HCT116 (cell line): ENCODE results near the gene LAMA1. TPM values are rescaled to one million over a fixed set of nuclear protein-coding genes. Genes with fewer than 3 reads are reported as not detected.

Source experiments
- ATAC-seq: fragments of 200-7000 bp; cut with Tn5 transposase; 2 replicates; pipeline ENCODE4 v1.9.1; 2020; ENCODE audit warnings: mild to moderate bottlenecking, moderate library complexity
- BruUV-seq: library from RNA; stranded (reverse); fragments of 400-500 nt; replicated peaks from 2 replicates; lab custom pipeline; 2021; lab: Mats Ljungman, UMichigan
- CTCF ChIA-PET: fragments of 300-600 bp; sonication (Branson Sonifier 250); formaldehyde crosslinking; loops from one replicate; lab custom pipeline; 2021; ENCODE audit warnings: antibody characterized with exemption; lab: Charles Lee
- POLR2A ChIA-PET: fragments of 300-600, 350-600 bp; sonication (Branson Sonifier 250); formaldehyde crosslinking; loops from one replicate; lab custom pipeline; 2021; ENCODE audit warnings: antibody characterized with exemption; lab: Charles Lee
- RAD21 ChIA-PET, 2 experiments: fragments of 300-600 bp; sonication (Branson Sonifier 250); formaldehyde crosslinking; loops; one replicate each; lab custom pipeline; 2023; ENCODE audit warnings: low total read pairs in 2 of 2; ENCODE audit not compliant: uncharacterized antibody in 2 of 2, unreplicated experiment in 2 of 2, low non-redundant PET in 1 of 2; lab: Charles Lee
- DNase-seq: peaks from one replicate; pipeline ENCODE4 v3.0.0-alpha.2; 2010; ENCODE audit warnings: low read depth, low spot score
- H2AFZ ChIP-seq: fragments of 200-600 bp; shearing (Covaris generic), sonication (generic); 2 replicates; pipeline ENCODE4 v1.6.1; 2017; ENCODE audit warnings: low read depth, mixed run types, mixed read lengths, antibody characterized with exemption, low read length; ENCODE audit not compliant: poor library complexity, severe bottlenecking
- H3K27ac ChIP-seq: 2 replicates; pipeline ENCODE4 v1.5.1; 2012; ENCODE audit warnings: low read depth, low read length
- H3K27me3 ChIP-seq: fragments of 200-600 bp; sonication (generic); 2 replicates; pipeline ENCODE4 v1.6.1; 2016; ENCODE audit warnings: mixed run types, low read length, mixed read lengths; ENCODE audit not compliant: insufficient read depth
- H3K36me3 ChIP-seq, 2 experiments: fragments of 200-500 bp in 1 of 2; fragments of 200-600 bp in 1 of 2; sonication (Bioruptor generic) in 1 of 2; sonication (generic) in 1 of 2; 2 replicates each; pipeline versions ENCODE4 v1.5.1 to v1.6.1; 2014 to 2016; ENCODE audit warnings: low read length in 2 of 2, inconsistent platforms in 1 of 2, mixed read lengths in 1 of 2, mixed run types in 1 of 2; ENCODE audit not compliant: insufficient read depth in 2 of 2, control insufficient read depth in 1 of 2
- H3K4me1 ChIP-seq, 2 experiments: fragments of 200-600 bp in 1 of 2; sonication (generic) in 1 of 2; 2 replicates each; pipeline versions ENCODE4 v1.5.1 to v1.6.1; 2012 to 2017; ENCODE audit warnings: low read length in 2 of 2, inconsistent platforms in 1 of 2, mild to moderate bottlenecking in 1 of 2, mixed read lengths in 1 of 2, mixed run types in 1 of 2, moderate library complexity in 1 of 2; ENCODE audit not compliant: insufficient read depth in 2 of 2, control insufficient read depth in 1 of 2
- H3K4me2 ChIP-seq: fragments of 200-600 bp; sonication (generic); 2 replicates; pipeline ENCODE4 v1.6.1; 2017; ENCODE audit warnings: mixed run types, low read length, mixed read lengths
- H3K4me3 ChIP-seq, 2 experiments: fragments of 200-600 bp in 1 of 2; sonication (generic) in 1 of 2; replicated peaks in 1 of 2; 2 replicates each; pipeline ENCODE4 v1.5.1; 2011 to 2016; ENCODE audit warnings: low read length in 2 of 2, control low read depth in 1 of 2, low read depth in 1 of 2, mild to moderate bottlenecking in 1 of 2, mixed read lengths in 1 of 2, mixed run types in 1 of 2
- H3K79me2 ChIP-seq: fragments of 200-600 bp; sonication (generic); 2 replicates; pipeline ENCODE4 v1.6.1; 2017; ENCODE audit warnings: mild to moderate bottlenecking, mixed run types, low read length, moderate library complexity, mixed read lengths; ENCODE audit not compliant: insufficient read depth
- H3K9ac ChIP-seq: fragments of 200-600 bp; sonication (generic); 2 replicates; pipeline ENCODE4 v1.6.1; 2016; ENCODE audit warnings: low read length, mixed read lengths
- H3K9me2 ChIP-seq: fragments of 200-600 bp; sonication (generic), shearing (Covaris generic); 2 replicates; pipeline ENCODE4 v1.6.1; 2017; ENCODE audit warnings: mixed run types, mild to moderate bottlenecking, moderate library complexity; ENCODE audit not compliant: insufficient read depth
- H3K9me3 ChIP-seq, 2 experiments: fragments of 200-500 bp in 1 of 2; fragments of 200-600 bp in 1 of 2; sonication (Bioruptor generic) in 1 of 2; sonication (generic) in 1 of 2; 2 replicates each; pipeline ENCODE4 v1.6.1; 2014 to 2017; ENCODE audit warnings: low read length in 2 of 2, mixed read lengths in 2 of 2, inconsistent platforms in 1 of 2, low read depth in 1 of 2, mild to moderate bottlenecking in 1 of 2, mixed run types in 1 of 2, moderate library complexity in 1 of 2; ENCODE audit not compliant: control insufficient read depth in 1 of 2, insufficient read depth in 1 of 2
- H4K20me1 ChIP-seq: fragments of 200-600 bp; sonication (generic), shearing (Covaris generic); 2 replicates; pipeline ENCODE4 v1.6.1; 2017; ENCODE audit warnings: mixed run types, mild to moderate bottlenecking, moderate library complexity; ENCODE audit not compliant: insufficient read depth
- CBX3 ChIP-seq: IDR thresholded peaks from 2 replicates; pipeline ENCODE4 v1.6.1; 2012; ENCODE audit warnings: low read depth
- CEBPB ChIP-seq: IDR thresholded peaks from 2 replicates; pipeline ENCODE4 v1.6.1; 2012; ENCODE audit warnings: low read depth
- EGR1 ChIP-seq: IDR thresholded peaks from 2 replicates; pipeline ENCODE4 v1.6.1; 2012; ENCODE audit warnings: low read depth
- EZH2 ChIP-seq: fragments of 200-600 bp; sonication (generic); IDR thresholded peaks from 2 replicates; pipeline ENCODE4 v1.6.1; 2017; ENCODE audit warnings: antibody characterized with exemption, mixed run types
- EZH2phosphoT487 ChIP-seq: fragments of 200-600 bp; IDR thresholded peaks from 2 replicates; pipeline ENCODE4 v1.6.1; 2018; ENCODE audit warnings: antibody characterized with exemption, borderline replicate concordance
- JUND ChIP-seq: IDR thresholded peaks from 2 replicates; pipeline ENCODE4 v1.6.1; 2012
- POLR2A ChIP-seq: IDR thresholded peaks from 2 replicates; pipeline ENCODE4 v1.7.0; 2011; ENCODE audit warnings: borderline replicate concordance; ENCODE audit not compliant: insufficient read depth, insufficient read length; ENCODE audit errors: extremely low read depth
- POLR2AphosphoS5 ChIP-seq: IDR thresholded peaks from 2 replicates; pipeline ENCODE4 v1.6.1; 2011; ENCODE audit warnings: mild to moderate bottlenecking, low read depth, low read length, moderate library complexity
- RAD21 ChIP-seq: IDR thresholded peaks from 2 replicates; pipeline ENCODE4 v1.6.1; 2012; ENCODE audit warnings: low read depth, mild to moderate bottlenecking
- SIN3A ChIP-seq: IDR thresholded peaks from 2 replicates; pipeline ENCODE4 v1.6.1; 2012; ENCODE audit warnings: low read depth
- SP1 ChIP-seq: IDR thresholded peaks from 2 replicates; pipeline ENCODE4 v1.6.1; 2012; ENCODE audit warnings: low read depth
- SRF ChIP-seq: IDR thresholded peaks from 2 replicates; pipeline ENCODE4 v1.6.1; 2012; ENCODE audit warnings: low read depth
- ZNF274 ChIP-seq: fragments of 200-500 bp; sonication (Bioruptor generic); IDR thresholded peaks from 2 replicates; pipeline ENCODE4 v1.6.1; 2014; ENCODE audit warnings: mild to moderate bottlenecking, low read depth, low read length, inconsistent platforms
- intact Hi-C: fragments of 100-400 bp; cut with micrococcal nuclease; formaldehyde crosslinking; loops from 2 replicates; pipeline ENCODE4 v1.10.0; 2022
- total RNA-seq: library from RNA; stranded (reverse); gene quantifications from one replicate; pipeline ENCODE4 v1.2.1, GENCODE V29; 2021; ENCODE audit not compliant: unreplicated experiment
- TF ChIP-seq, protein P1 (sequence below): IDR thresholded peaks from 2 replicates; pipeline ENCODE4 v1.6.1; 2012; ENCODE audit warnings: low read depth

LAMA1 gene
- total RNA-seq, 1 experiment from 2014 or later = 0.05 TPM

DNA sequence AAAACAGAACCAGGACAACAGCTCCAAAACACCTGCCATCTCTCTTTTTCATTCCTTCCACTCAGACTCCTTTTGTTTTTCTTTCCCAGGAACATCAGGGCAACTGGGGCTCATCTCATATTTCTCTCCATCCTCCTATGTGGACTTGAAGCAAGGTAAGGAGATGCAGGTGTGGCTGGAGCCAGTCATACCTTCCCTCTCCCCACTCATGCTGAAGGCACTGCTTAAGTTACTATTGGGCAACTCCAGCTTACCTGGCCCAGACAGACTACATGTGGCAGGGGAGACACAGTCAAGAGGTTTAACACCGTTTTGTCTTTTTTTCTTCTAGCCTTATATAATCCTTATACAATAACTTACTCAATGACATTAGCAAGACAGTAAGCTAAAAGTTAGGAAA, 38.4 kb downstream of the LAMA1 start:
- DNase-seq = no peak
- Histone ChIP-seq H2AFZ (no peak overlapping the region), H3K4me2 (no peak overlapping the region), H4K20me1 (no peaks in the 10 kb centered on the region), H3K27me3 (no peaks in the 10 kb centered on the region), H3K9me2 (no peaks in the 10 kb centered on the region), H3K27ac (no peak overlapping the region)
- intact Hi-C loops = no loop called here
- TF ChIP-seq SRF (no peak), SIN3A (no peak), SP1 (no peak), POLR2AphosphoS5 (no peak), CEBPB (no peak), EZH2phosphoT487 (no peak), RAD21 (no peak), CBX3 (no peak), EZH2 (no peak), ZNF274 (no peak), EGR1 (no peak), JUND (no peak), POLR2A (no peak)
- TF ChIP-seq, protein P1, sequence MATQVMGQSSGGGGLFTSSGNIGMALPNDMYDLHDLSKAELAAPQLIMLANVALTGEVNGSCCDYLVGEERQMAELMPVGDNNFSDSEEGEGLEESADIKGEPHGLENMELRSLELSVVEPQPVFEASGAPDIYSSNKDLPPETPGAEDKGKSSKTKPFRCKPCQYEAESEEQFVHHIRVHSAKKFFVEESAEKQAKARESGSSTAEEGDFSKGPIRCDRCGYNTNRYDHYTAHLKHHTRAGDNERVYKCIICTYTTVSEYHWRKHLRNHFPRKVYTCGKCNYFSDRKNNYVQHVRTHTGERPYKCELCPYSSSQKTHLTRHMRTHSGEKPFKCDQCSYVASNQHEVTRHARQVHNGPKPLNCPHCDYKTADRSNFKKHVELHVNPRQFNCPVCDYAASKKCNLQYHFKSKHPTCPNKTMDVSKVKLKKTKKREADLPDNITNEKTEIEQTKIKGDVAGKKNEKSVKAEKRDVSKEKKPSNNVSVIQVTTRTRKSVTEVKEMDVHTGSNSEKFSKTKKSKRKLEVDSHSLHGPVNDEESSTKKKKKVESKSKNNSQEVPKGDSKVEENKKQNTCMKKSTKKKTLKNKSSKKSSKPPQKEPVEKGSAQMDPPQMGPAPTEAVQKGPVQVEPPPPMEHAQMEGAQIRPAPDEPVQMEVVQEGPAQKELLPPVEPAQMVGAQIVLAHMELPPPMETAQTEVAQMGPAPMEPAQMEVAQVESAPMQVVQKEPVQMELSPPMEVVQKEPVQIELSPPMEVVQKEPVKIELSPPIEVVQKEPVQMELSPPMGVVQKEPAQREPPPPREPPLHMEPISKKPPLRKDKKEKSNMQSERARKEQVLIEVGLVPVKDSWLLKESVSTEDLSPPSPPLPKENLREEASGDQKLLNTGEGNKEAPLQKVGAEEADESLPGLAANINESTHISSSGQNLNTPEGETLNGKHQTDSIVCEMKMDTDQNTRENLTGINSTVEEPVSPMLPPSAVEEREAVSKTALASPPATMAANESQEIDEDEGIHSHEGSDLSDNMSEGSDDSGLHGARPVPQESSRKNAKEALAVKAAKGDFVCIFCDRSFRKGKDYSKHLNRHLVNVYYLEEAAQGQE = no peak
- TF ChIP-seq, all 23 proteins: peak for 0
- Histone ChIP-seq H3K4me1 (no peaks in the 10 kb centered on the region), H3K36me3 (no peaks in the 10 kb centered on the region), H3K9me3 (peaks cover 0 to 29% of the 10 kb centered on the region in 2 experiments; a peak in 2 of 4 replicates), H3K79me2 (no peaks in the 10 kb centered on the region), H3K9ac (no peak overlapping the region), H3K4me3 (no peak overlapping the region)
- CTCF ChIA-PET = no interaction called here
- RAD21 ChIA-PET = no interaction called here
- POLR2A ChIA-PET = no interaction called here
- BruUV-seq = no TSS peak
- no peak for ATAC-seq
